ENCODE data around the gene TNFRSF9.
"Not testable (repeated sequence)": the region's sequence is repeated elsewhere in the genome, so short reads cannot be mapped to it uniquely, and the experiment has no call there.

TNFRSF9 gene

DNA sequence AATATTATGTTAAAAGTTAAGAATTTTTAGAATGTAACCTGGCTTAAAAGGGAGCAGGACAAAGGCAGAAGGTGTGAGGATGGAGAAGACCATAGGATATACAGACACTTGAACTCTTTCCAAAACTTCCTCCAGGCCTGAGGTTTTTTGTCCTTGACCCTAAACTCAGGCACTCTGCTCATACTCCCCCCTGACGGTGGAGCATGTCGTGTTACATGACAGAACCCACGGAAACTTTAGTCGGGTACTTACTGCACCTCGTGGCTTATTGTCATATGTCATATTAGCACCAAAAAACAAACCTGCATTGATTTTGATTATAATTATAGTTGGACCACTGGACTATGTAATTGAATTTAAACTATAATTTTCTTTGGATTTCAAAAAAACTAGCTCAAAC lies 20.8 kb downstream of the TNFRSF9 start:
- DNase-seq (ENCODE audit: low spot score) = no peak

DNA sequence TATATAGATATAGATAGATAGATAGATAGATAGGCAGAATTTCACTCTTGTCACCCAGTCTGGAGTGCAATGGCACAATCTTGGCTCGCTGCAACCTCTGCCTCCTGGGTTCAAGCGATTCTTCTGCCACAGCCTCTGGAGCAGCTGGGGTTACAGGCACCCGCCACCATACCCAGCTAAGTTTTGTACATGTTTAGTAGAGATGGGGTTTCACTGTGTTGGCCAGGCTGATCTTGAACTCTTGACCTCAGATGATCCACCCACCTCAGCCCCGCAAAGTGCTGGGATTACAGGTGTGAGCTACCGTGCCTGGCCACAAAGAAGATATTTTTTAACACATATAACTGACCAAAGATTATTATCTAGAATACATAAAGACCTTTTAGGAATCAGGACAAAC lies 22.7 kb downstream of the TNFRSF9 start:
- DNase-seq (ENCODE audit: low spot score) = not testable (repeated sequence)

DNA sequence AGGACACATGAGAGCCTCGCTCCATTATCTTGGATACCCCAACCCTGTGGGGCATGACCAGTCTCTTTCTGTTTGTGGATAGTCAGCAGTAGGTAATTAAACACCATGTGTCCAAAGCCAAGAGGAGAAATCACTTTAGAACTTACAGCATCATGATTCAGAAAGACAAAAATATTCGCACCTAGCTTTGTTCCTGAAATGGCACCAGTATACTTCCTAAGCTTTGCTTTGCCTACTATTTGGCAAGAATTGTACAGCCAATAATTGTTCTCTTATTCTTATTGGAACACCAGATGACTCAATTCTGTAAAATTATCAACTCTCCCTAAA lies 24.2 kb downstream of the TNFRSF9 start:
- no peak for DNase-seq (ENCODE audit: low spot score)

DNA sequence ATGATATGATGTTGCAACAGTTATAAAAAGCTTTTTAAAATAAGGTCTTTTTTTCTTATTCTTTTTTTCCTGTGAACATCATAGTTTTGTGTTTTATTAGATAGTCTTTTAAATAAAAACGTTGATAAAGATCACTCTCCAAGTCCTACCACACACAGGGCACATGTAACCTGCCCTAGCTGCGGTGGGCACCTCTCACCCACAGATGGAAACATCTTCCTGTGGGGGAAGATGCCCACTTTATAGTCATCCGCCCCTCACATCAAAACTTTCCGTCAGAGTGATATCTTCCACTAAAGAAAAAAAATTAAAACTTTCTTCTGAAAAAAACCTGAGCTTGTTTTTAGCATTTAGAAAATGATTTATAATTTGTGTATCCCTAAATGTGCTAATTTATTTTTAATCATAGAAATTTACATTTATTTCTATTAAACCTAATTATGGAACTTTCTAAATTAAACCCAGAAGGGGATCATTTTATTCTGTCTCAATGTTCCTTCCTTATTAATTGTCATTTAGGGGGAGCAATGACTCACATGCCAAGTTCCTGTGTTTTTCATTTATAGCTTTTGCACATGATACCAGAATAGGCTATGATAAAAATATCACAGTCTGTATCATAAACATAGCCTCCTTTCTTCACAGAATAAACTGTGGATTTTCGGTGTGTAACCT lies 24.7 kb downstream of the TNFRSF9 start:
- DNase-seq (ENCODE audit: low spot score) = no peak

DNA sequence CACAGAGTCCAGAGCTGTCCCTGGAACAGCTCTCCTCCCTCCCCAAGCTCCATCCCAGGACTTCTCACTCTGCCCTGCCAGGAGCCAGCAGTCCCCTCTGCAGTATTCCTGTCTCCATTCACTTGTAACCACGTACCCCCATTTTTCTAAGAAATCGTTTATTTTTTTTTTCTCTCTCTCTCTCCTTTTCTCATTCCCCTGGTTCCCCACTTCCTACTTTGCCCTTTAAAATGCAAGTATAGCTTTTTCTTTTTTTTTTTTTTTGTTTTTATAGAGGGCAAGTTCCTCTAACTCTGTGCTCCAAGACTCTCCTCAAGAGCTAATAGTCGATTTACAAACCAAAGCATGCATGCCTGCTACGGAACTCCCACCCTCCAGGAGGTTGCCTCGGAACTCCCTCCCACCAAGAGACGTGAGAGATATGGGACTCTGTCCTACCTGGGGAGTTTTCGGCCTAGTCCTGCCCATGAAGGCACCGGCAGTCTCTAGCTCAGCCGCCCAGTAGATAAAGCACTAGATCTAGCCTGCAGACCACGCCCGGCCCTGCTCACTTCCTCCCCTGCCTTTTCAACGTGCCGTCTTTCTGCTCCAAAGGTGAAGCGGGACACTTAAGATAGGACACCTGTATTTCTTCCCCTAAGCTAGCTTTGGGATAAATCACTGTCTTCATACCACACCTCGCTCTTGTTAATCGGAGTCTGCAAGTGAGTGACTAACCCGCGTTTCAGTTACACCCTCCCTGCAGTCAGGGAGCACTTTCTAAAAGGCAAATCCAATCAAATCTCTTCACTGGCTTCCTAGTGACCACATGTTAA lies 27.7 kb downstream of the TNFRSF9 start:
- no peak for DNase-seq (ENCODE audit: low spot score)

DNA sequence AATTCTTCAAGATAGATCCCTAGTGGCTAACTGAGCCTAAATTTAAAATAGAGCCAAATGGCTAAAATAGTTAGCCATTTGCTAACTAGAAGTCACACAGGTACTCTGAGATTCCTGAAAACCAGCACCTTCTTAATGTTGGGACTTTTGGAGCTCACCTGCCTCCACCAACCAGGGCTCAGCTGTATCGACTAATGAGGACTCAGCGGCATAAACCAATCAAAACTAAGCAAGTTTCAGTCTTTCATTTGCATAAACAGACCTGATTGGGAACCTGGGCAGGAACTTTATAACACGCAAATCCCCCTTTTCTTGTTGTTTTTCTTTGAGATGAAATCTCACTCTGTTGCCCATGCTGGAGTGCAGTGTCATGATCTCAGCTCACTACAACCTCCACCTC lies 28.5 kb downstream of the TNFRSF9 start:
- DNase-seq (ENCODE audit: low spot score) = no peak

DNA sequence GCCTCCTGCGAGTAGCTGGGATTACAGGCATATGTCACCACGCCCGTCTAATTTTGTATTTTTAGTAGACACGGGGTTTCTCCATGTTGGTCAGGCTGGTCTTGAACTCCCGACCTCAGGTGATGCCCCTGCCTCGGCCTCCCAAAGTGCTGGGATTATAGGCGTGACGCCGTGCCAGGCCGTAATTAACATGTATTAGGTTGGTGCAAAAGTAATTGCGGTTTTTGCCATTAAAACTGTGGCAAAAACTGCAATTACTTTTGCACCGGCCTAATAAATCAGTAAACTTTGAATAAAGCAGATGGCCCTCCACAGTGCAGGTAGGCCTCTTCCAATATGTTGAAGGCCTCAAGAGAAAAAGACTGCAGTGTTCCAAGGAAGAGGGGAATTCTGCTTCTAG lies 35.4 kb downstream of the TNFRSF9 start:
- no peak for DNase-seq (ENCODE audit: low spot score)

DNA sequence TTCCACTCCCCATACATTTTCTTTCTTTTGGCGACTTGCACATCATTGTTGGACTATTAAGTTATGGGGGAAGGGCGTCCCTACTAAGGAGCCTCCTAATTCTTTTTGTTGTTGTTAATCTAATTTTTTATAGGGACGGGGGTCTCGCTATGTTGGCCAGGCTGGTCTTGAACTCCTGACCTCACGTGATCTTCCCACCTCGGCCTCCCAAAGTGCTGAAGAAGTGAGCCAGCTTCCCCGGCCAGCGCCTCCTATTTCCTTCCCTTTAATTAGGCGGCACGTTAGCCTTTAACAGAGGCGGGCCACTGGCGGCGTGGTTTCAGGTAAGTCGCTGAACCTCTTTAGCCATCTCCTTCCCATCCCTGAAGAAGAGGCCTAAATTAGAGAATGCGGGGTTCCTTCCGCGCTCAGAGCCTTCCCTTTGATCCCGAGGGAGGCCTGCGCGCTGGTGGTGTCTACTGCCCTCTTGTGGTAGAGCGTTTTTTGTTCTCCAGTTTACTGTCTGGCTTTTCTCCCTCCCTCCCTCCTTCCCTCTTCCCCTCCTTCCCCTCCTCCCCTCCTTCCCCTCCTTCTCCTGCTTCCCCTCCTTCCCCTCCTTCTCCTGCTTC lies 38.1 kb downstream of the TNFRSF9 start:
- DNase-seq (ENCODE audit: low spot score) = peak; percentile 70

DNA sequence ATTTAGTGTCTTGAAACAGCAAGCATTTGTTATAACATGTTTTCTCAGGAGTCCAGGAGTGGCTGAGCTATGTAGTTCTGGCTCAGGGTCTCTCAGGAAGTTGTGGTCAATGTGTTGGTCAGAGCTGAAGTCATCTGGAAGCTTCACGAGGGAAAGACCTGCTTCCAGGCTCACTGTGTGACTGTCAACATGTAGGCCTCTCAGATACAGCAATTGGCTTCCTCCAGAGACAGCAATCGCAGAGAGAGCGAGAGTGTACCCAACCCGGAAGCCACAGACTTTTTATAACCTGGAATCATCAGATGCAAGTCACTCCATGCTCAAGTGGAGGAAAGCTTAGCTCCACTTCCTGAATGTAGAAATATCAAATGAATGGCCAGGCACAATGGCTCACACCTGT lies 40.9 kb downstream of the TNFRSF9 start:
- DNase-seq (ENCODE audit: low spot score) = no peak

DNA sequence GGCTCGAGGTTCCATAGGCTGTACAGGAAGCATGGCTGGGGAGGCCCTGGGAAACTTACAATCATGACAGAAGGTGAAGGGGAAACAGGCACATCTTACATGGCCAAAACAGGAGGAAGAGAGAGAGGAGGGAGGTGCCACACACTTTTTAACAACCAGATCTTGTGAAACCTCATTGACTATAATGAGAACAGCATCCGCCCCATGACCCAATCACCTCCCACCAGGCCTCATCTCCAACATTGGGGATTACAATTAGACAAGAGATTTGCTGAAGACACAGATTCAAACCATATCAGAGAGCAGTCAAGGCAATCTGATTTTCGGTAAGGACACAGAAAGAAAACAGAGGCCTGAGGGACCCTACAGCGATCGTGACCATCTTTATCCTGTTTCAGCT lies 41.7 kb downstream of the TNFRSF9 start:
- no peak for DNase-seq (ENCODE audit: low spot score)

DNA sequence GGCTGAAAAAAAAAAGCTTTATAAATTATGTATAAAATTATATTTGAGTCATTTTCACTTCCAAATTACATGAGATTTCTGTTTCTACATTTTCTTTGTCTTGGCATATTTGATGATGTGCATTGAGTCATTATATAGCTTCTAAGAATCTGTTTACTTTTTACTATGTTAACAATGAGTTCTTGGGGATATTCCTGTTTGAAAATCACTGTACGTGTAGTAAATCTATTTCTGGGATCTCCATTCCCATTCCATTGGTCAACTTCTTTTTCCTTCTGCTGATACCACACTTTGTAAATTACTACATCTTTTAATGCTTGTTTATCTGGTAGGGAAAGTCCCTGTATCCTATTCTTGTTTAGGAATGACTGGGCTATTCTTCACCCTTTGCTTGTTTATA lies 43.6 kb downstream of the TNFRSF9 start:
- DNase-seq (ENCODE audit: low spot score) = no peak

DNA sequence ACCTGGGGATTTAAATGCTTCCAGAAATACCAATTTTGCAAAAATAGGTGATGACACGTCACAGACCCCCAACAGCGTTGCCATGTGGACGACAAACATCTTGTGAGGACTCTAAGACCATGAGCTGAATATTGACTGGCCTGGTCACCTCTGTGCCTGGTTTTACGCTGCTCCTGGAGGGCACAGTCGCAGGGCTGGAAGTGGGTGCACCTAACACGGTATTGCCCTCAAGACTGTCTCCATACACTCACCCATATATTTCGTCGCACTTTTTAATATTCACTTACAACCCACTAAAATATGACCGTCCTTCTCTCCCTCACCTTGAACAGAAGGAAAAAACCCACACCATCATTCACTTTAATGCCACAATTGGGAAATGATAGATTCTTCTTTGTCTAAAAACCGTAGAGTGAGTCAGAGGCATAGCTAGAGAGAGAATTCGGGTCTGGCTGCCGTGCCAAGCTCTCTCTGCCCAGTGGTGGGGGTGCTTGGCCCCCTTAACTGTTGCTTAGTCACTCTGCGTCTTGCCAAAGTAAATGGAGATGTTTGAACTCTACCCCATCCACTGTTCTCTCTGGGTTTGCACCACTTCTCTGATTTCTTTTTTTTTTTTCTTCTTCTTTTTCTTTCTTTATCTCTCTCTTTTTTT lies 47.0 kb downstream of the TNFRSF9 start:
- DNase-seq (ENCODE audit: low spot score) = no peak

DNA sequence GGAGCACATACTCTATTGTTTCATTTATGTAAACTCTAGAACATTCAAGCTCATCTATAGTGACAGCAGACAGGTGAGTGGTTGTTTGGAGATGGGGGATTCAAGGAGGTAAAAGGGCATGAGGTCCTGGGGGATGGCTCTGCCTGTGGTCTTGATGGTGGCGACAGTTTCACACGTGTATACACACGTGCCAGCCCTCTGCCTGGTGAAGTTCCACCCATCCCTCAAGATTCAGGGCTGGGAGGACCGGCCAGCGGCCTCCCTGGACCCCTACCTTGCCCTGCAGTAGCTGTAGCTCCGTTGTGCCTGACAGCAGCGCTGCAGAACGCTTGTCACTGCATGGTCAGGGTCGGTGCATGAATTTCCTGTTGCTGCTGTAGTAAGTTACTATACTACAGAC lies 48.8 kb downstream of the TNFRSF9 start:
- DNase-seq (ENCODE audit: low spot score) = no peak

DNA sequence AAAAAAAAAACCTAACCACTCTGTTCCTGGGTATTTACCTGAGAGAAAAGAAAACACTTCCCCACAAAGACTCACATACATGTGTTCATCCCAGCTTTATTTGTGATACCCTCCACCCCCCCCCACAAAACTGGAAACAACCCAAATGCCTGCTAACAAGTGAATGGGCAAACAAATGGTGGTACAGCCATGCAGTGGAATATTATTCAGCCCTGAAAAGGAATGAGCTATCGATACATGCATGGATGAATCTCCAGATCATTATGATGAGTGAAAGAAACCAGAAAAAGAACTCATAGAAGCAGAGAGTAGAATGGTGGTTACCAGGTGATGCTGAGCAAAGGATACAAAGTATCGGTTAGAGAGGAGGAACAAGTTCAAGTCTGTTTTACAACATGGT lies 49.8 kb downstream of the TNFRSF9 start:
- DNase-seq (ENCODE audit: low spot score) = no peak

DNA sequence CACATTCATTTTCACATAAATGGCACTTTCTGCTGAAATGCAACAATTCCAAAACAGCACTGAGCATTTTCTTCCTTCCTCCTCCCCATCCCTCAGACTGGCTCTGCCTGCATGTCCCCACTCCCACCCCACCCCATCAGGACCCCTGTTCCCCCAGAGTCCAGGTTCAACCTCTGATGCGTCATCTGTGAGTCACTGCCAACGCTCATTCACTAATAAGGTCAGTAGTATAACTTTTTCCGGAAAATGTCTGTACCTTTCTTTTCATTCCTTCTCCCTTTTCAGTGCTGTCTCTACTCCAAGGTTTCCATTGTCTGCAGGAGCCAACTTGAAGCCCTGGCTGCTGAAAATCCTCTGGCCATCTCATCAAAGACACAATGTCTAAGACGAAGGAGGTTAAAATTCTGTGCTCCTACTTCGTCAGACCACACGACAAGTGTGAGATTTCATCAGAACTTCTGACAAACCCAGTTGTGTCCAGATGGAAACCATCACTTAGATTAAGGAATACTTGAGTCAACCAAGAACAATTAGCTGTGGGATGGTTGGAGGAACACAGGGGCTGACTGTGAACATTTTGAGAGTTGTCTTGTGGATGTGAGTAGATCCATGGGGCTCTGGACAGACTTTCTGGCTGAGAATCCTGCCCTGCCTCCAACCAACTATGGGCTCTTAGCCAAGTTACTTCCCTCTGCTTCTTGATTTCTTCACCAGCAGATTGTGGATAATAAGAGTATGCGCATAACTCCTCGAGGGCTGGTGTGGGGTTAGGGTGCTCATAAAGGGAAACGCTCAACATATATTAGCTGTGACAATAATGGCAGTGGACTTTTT lies 52.2 kb downstream of the TNFRSF9 start:
- no peak for DNase-seq (ENCODE audit: low spot score)

DNA sequence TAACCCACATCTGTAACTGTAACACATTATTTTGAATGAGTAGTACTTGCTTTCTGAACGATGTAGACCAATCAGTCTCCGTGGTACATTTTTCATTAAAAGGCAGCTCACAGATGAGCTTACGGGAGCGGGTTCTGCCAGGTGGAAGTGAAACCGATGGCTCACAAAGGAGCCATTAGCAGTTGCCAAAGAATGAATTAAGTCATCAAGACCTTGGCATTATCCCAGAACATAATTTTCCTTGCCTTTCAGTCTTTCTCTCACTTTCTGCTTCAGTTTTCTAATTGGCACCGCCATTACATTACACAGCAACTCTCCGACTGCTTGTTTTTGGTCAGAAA lies 54.3 kb downstream of the TNFRSF9 start:
- DNase-seq (ENCODE audit: low spot score) = no peak

DNA sequence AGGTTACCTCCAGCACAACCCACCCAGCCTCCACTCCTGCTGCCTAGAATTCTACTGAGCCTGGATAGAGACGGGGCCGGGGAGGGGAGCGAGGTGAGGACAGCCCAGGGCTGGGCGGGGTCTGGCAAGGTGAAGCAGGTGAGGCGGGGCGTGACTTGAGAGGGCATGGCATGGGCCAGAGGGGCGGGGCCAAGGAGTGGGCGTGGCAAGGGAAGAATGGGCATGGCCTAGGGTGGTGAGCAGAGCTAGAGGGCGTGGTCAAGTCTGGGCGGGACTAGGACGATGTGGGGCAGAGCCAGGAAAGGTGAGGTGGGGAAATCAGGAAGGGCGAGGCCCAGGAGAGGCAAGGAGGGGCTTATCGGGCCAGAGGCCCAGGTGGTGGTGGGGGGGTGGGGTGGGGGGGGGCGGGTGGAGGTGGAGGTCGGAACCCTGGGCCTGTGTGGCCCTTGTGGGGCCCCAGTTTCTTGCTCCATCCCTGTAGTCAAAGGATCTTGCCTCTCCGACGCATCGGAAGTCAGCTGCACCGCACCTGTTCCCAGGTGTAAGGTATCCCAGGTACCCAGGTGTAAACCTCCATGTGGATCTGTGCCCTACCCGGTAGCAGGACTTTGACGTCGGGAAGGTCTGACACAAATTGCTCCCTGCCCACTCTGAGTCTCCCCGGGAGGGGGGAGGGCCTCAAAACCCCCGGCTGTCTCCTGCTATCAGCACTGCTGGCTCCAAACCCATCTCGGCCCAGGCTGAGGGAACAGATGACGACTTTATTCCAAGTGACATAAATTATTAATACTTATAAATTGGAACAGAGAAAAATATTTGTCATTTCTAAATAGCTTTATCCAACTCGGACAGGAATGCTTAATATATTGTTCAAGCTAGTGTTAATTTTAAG lies 54.9 kb downstream of the TNFRSF9 start:
- no peak for DNase-seq (ENCODE audit: low spot score)

DNA sequence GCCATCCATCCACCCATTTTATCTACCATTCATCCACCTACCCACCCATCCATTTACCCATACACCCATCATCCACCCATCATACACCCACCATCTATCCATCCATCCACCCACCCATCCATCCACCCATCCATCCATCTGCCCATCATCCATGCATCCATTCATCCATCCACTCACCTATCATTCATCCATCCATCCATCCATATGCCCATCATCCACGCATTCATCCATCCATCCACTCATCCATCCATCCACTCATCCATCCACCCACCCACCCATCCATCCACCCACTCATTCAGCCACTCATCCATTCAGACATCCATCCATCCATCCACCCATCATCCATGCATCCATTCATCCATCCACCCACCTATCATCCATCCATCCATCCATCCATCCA lies 55.9 kb downstream of the TNFRSF9 start:
- DNase-seq (ENCODE audit: low spot score) = no peak

DNA sequence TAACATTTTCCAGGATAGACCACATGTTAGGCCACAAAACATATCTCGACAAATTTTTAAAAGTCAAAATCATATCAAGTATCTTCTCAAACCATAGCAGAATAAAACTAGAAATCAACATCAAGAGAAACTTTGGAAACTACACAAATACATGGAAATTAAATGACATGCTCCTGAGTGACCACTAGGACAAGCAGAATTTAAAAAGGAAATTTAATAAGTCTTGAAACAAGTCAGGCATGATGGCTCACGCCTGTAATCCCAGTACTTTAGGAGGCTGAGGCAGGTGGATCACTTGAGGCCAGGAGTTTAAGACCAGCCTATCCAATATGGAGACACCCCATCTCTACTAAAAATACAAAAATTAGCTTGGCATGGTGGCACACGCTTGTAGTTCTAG lies 61.4 kb downstream of the TNFRSF9 start:
- no peak for DNase-seq (ENCODE audit: low spot score)

DNA sequence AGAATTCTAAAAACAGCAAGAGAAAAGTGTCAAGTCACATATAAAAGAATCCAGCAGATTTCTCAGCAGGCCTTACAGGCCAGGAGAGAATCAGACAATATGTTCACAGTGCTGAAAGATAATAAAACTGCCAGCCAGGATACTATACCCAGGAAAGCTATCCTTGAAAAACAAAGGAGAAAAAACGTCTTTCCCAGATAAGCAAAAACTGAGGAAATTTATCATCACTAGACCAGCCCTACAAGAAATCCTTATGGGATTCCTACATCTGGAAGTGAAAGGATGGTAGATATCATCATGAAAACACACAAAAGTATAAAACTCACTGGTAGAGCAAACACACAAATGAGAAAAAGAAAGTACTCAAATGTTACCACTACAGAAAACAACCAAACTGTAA lies 62.6 kb downstream of the TNFRSF9 start:
- no peak for DNase-seq (ENCODE audit: low spot score)

Data from left forelimb (tissue), 1 donor.